ENCODE measurements around the gene PRR7. TPM values are rescaled to one million over a fixed set of nuclear protein-coding genes. Genes with fewer than 3 reads are reported as not detected.
A peak's percentile ranks its signal among the peaks of the same experiment; 100 is the strongest.

The PRR7 gene
- total RNA-seq, 1 experiment from 2014 or later: 23.2 TPM

DNA sequence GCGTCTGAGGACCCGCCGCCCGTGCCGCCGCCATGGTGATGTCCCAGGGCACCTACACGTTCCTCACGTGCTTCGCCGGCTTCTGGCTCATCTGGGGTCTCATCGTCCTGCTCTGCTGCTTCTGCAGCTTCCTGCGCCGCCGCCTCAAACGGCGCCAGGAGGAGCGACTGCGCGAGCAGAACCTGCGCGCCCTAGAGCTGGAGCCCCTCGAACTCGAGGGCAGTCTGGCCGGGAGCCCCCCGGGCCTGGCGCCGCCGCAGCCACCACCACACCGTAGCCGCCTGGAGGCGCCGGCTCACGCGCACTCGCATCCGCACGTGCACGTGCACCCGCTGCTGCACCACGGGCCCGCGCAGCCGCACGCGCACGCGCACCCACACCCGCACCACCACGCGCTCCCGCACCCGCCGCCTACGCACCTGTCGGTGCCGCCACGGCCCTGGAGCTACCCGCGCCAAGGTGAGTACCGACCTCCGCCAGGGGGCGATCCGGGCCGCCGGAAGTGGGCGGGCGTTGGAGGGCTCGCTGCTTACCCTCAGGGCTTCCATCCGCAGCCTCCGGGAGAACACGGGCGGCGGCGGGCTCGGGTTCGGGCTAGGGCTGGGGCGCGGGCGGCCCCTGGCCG is 8.5 kb downstream of the PRR7 start:
- Mint-ChIP-seq H3K27ac (ENCODE audit: low read depth, unreplicated experiment) (no peak overlapping the region), H3K36me3 (ENCODE audit: insufficient read depth, unreplicated experiment) (peaks cover 48% of the 10 kb centered on the region), H3K4me1 (ENCODE audit: insufficient read depth, unreplicated experiment) (peaks cover 6% of the 10 kb centered on the region), H3K9me3 (ENCODE audit: unreplicated experiment) (no peaks in the 10 kb centered on the region), H3K27me3 (ENCODE audit: insufficient read depth, unreplicated experiment) (no peaks in the 10 kb centered on the region), H3K4me3 (ENCODE audit: unreplicated experiment) (peak overlapping the region; percentile 70)
- ChIA-PET POLR2A (interaction anchor here (0.7 to 12.7 kb wide), 28 partner anchors 8 to 918 kb away, joined by 3 to 202 read pairs (median 3); partner anchors contain the start of genes DDX41, GRK6, LMAN2 and PDLIM7), CTCF (interaction anchor here (0.5 to 15.3 kb wide), 48 partner anchors 10 to 340 kb away, joined by 3 to 277 read pairs (median 5); partner anchors contain the start of genes F12, PDLIM7, PFN3 and PRR7)
- intact Hi-C loops (cut with micrococcal nuclease): loop anchor here (1.0 to 2.0 kb wide), 4 partner anchors 42 to 146 kb away; partner anchors contain the start of gene PDLIM7
- DNase-seq (ENCODE audit: unreplicated experiment): peak; percentile 82
- no TSS peak for BruUV-seq (replicated peaks)
- TF ChIP-seq, protein P1, sequence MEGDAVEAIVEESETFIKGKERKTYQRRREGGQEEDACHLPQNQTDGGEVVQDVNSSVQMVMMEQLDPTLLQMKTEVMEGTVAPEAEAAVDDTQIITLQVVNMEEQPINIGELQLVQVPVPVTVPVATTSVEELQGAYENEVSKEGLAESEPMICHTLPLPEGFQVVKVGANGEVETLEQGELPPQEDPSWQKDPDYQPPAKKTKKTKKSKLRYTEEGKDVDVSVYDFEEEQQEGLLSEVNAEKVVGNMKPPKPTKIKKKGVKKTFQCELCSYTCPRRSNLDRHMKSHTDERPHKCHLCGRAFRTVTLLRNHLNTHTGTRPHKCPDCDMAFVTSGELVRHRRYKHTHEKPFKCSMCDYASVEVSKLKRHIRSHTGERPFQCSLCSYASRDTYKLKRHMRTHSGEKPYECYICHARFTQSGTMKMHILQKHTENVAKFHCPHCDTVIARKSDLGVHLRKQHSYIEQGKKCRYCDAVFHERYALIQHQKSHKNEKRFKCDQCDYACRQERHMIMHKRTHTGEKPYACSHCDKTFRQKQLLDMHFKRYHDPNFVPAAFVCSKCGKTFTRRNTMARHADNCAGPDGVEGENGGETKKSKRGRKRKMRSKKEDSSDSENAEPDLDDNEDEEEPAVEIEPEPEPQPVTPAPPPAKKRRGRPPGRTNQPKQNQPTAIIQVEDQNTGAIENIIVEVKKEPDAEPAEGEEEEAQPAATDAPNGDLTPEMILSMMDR (IDR thresholded peaks at IDR 0.05; ENCODE audit: unreplicated experiment): peak; percentile 95

DNA sequence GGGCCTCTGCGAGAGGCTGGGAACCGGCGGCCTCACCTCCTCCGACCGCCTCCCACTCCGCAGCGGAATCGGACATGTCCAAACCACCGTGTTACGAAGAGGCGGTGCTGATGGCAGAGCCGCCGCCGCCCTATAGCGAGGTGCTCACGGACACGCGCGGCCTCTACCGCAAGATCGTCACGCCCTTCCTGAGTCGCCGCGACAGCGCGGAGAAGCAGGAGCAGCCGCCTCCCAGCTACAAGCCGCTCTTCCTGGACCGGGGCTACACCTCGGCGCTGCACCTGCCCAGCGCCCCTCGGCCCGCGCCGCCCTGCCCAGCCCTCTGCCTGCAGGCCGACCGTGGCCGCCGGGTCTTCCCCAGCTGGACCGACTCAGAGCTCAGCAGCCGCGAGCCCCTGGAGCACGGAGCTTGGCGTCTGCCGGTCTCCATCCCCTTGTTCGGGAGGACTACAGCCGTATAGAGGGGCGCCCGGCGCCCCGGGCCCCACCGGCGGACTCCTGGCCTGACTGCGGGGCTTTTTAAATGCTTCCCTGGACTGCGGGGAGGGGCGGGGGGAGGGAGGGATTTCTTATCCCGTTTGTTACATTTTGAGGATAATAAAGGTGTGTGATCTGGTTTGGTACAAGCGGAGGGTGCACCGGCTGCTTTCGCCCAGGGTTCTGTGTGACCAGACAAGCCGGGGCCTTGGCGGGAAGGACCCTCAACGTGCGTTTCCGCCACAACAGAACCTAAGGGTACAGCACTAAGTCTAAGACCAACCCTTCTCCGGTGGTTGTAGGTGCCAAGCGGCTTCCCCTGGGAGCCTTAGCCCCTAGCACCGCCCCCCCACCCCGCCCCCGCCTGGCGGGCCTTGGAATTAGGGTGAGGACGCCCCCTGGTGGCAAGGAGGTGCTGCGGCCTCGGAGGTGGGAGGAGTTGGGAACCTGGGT is 9.3 kb downstream of the PRR7 start:
- Mint-ChIP-seq H3K27me3 (ENCODE audit: insufficient read depth, unreplicated experiment) (no peaks in the 10 kb centered on the region), H3K36me3 (ENCODE audit: insufficient read depth, unreplicated experiment) (peaks cover 42% of the 10 kb centered on the region), H3K4me3 (ENCODE audit: unreplicated experiment) (peak overlapping the region; percentile 70), H3K9me3 (ENCODE audit: unreplicated experiment) (no peaks in the 10 kb centered on the region), H3K4me1 (ENCODE audit: insufficient read depth, unreplicated experiment) (peaks cover 6% of the 10 kb centered on the region), H3K27ac (ENCODE audit: low read depth, unreplicated experiment) (no peak overlapping the region)
- ChIA-PET POLR2A (interaction anchor here (0.7 to 12.7 kb wide), 22 partner anchors 7 to 919 kb away, joined by 3 to 202 read pairs (median 3); partner anchors contain the start of genes DDX41, GRK6, LMAN2 and PDLIM7), CTCF (interaction anchor here (0.5 to 15.3 kb wide), 49 partner anchors 9 to 342 kb away, joined by 3 to 277 read pairs (median 6); partner anchors contain the start of genes F12, PDLIM7, PFN3 and PRR7)
- BruUV-seq (replicated peaks): TSS peak; percentile 82
- DNase-seq (ENCODE audit: unreplicated experiment): peak; percentile 97
- intact Hi-C loops (cut with micrococcal nuclease): loop anchor here (1.0 to 2.0 kb wide), 4 partner anchors 41 to 147 kb away; partner anchors contain the start of gene PDLIM7
- TF ChIP-seq, protein P1 (IDR thresholded peaks at IDR 0.05; ENCODE audit: unreplicated experiment): peak; percentile 97

DNA sequence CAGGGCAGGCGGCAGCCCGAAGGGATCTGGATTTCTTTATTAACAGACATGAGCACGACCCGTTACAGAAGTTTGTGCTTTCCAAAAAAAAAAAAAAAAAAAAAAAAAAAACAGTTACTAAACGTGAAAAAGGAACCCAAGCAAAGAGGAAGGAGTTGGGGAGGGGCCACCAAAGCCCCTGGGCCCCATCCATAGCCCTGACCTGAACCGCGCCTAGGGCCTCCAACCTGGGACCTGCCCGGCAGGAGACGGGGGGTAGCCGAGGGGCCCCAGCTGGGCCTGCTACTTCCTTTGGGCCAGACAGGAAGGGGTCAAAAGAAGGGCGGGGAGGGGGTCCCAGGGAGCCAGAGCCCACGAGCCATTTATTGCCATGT is 10.0 kb downstream of the PRR7 start:
- no peaks in the 10 kb centered on the region for H3K27me3 Mint-ChIP-seq (ENCODE audit: insufficient read depth, unreplicated experiment)
- POLR2A ChIA-PET: interaction anchor here (1.4 to 12.7 kb wide), 3 partner anchors 11 to 53 kb away, joined by 9 to 202 read pairs (median 44); partner anchors contain the start of genes PDLIM7, PFN3 and PRR7
- H3K4me1 Mint-ChIP-seq (ENCODE audit: insufficient read depth, unreplicated experiment): peaks cover 6% of the 10 kb centered on the region
- H3K36me3 Mint-ChIP-seq (ENCODE audit: insufficient read depth, unreplicated experiment): peaks cover 41% of the 10 kb centered on the region
- BruUV-seq (replicated peaks): no TSS peak
- intact Hi-C loops (cut with micrococcal nuclease): no loop called here
- DNase-seq (ENCODE audit: unreplicated experiment): no peak
- no peaks in the 10 kb centered on the region for H3K9me3 Mint-ChIP-seq (ENCODE audit: unreplicated experiment)
- H3K27ac Mint-ChIP-seq (ENCODE audit: low read depth, unreplicated experiment): no peak overlapping the region
- TF ChIP-seq, protein P1 (IDR thresholded peaks at IDR 0.05; ENCODE audit: unreplicated experiment): no peak
- CTCF ChIA-PET: interaction anchor here (0.6 to 15.3 kb wide), 26 partner anchors 8 to 343 kb away, joined by 3 to 277 read pairs (median 6); partner anchors contain the start of genes PFN3 and PRR7
- peak overlapping the region; percentile 70 for H3K4me3 Mint-ChIP-seq (ENCODE audit: unreplicated experiment)
